ENCODE data around the gene CELF1. TPM values are rescaled to one million over a fixed set of nuclear protein-coding genes. Genes with fewer than 3 reads are reported as not detected.

Gene CELF1
- total and polyA plus RNA-seq, 2 experiments from 2014 or later: 124 to 233 TPM

- ATAC-seq (peak; percentile 4; the same call in 2 of the 3 replicates), DNase-seq (ENCODE audit: low spot score) (no peak)
- Histone ChIP-seq H3K4me1 (ENCODE audit: insufficient read depth) (peaks cover 23% of the 10 kb centered on the region), H4K20me1 (replicated peaks; ENCODE audit: insufficient read depth) (0 out of 2 replicates have a peak, but pooled peaks cover 5% of the 10 kb centered on the region), H3K9me2 (ENCODE audit: insufficient read depth) (0 out of 2 replicates have a peak, but pooled peaks cover 6% of the 10 kb centered on the region), H3K27ac (ENCODE audit: low read depth) (no peak overlapping the region), H3F3A (replicated peaks; ENCODE audit: low read depth) (no peaks in the 10 kb centered on the region), H3K4me2 (peak overlapping the region; percentile 99; the same call in 1 of the 2 replicates), H2AFZ (peak overlapping the region; percentile 100), H3K4me3 (peak overlapping the region; percentile 96; the same call in 1 of the 2 replicates), H3K79me2 (replicated peaks; ENCODE audit: insufficient read depth) (no peaks in the 10 kb centered on the region), H3K36me3 (ENCODE audit: insufficient read depth) (no peaks in the 10 kb centered on the region), H3K27me3 (ENCODE audit: insufficient read depth) (peaks cover 58% of the 10 kb centered on the region)
- H3K27me3 Mint-ChIP-seq (ENCODE audit: insufficient read depth, low read depth, poor library complexity): peaks cover 45% of the 10 kb centered on the region
- TF ChIP-seq ZNF114 (CRISPR knock-in tag; IDR thresholded peaks at IDR 0.05): no peak
- no peak for TF ChIP-seq ZNF331 (CRISPR knock-in tag; IDR thresholded peaks at IDR 0.05; ENCODE audit: low read depth)
- no peak for TF ChIP-seq ZNF462 (CRISPR knock-in tag; IDR thresholded peaks at IDR 0.05)
- peaks cover 27% of the 10 kb centered on the region for H3K4me1 Mint-ChIP-seq
- no peaks in the 10 kb centered on the region for H3K9me3 Mint-ChIP-seq
- no peak overlapping the region for H3K27ac Mint-ChIP-seq
- H3K36me3 Mint-ChIP-seq (ENCODE audit: low read depth): no peaks in the 10 kb centered on the region
- peak overlapping the region; percentile 69; the same call in 1 of the 3 replicates for H3K4me3 Mint-ChIP-seq
Observed at GRCh38 chr11:47595029-47595428, 42.1 kb upstream of the CELF1 start.

- Histone ChIP-seq H3K36me3 (ENCODE audit: insufficient read depth) (no peaks in the 10 kb centered on the region), H2AFZ (peak within 1 kb of the TSS; percentile 100), H3K27ac (ENCODE audit: low read depth) (no peak within 1 kb of the TSS), H3K79me2 (replicated peaks; ENCODE audit: insufficient read depth) (no peaks in the 10 kb centered on the region), H3F3A (replicated peaks; ENCODE audit: low read depth) (no peaks in the 10 kb centered on the region), H3K9me2 (ENCODE audit: insufficient read depth) (0 out of 2 replicates have a peak, but pooled peaks cover 6% of the 10 kb centered on the region), H3K4me3 (peak within 1 kb of the TSS; percentile 96), H4K20me1 (replicated peaks; ENCODE audit: insufficient read depth) (0 out of 2 replicates have a peak, but pooled peaks cover 5% of the 10 kb centered on the region), H3K4me2 (peak within 1 kb of the TSS; percentile 99), H3K4me1 (ENCODE audit: insufficient read depth) (peaks cover 23% of the 10 kb centered on the region), H3K27me3 (ENCODE audit: insufficient read depth) (peaks cover 64% of the 10 kb centered on the region)
- H3K27me3 Mint-ChIP-seq (ENCODE audit: insufficient read depth, low read depth, poor library complexity): peaks cover 47% of the 10 kb centered on the region
- H3K27ac Mint-ChIP-seq: no peak within 1 kb of the TSS
- DNase-seq (ENCODE audit: low spot score) (peak; percentile 70), ATAC-seq (peak; percentile 53)
- H3K36me3 Mint-ChIP-seq (ENCODE audit: low read depth): no peaks in the 10 kb centered on the region
- H3K4me1 Mint-ChIP-seq: peaks cover 25% of the 10 kb centered on the region
- TF ChIP-seq EZH2 (IDR thresholded peaks at IDR 0.05; ENCODE audit: low read depth, unreplicated experiment) (peak; percentile 52), CTCF (conservative IDR thresholded peaks at IDR 0.05; ENCODE audit: low read depth in 2 of 2) (no peak)
- H3K9me3 Mint-ChIP-seq: no peaks in the 10 kb centered on the region
- peak within 1 kb of the TSS; percentile 77 for H3K4me3 Mint-ChIP-seq
Observed at GRCh38 chr11:47593934-47594855, 41.3 kb upstream of the CELF1 start, which contains the start of gene C1QTNF4. Gene C1QTNF4, minus strand, starts transcription at chr11:47594411. Its CDS starts 3,601 bp downstream, at chr11:47590810.

All from GM23338 (cell line).